K562 (cell line): ENCODE measurements around the gene DNMT1. TPM values are rescaled to one million over a fixed set of nuclear protein-coding genes. Genes with fewer than 3 reads are reported as not detected.

Source experiments
- ATAC-seq: fragments of 200-7000 bp; cut with Tn5 transposase; 3 replicates; pipeline ENCODE4 v1.9.1; 2020; ENCODE audit warnings: moderate library complexity
- BruUV-seq: library from RNA; stranded (reverse); fragments of 400-500 nt; replicated peaks from 2 replicates; lab custom pipeline; 2021; lab: Mats Ljungman, UMichigan
- CTCF ChIA-PET: fragments of 300-600 bp; formaldehyde crosslinking; extraction: SDS; loops from one replicate; lab custom pipeline; 2021; ENCODE audit warnings: low intra/inter-chr PET ratio; lab: Yijun Ruan, JAX
- POLR2A ChIA-PET: fragments of 300-600, 350-650 bp; sonication (Branson Sonifier 250); formaldehyde crosslinking; extraction: SDS; loops from one replicate; lab custom pipeline; 2021; ENCODE audit warnings: antibody characterized with exemption, inconsistent platforms; lab: Yijun Ruan, JAX
- DNase-seq, 4 experiments: peaks; one replicate each; pipeline versions ENCODE4 v3.0.0 to v3.0.0-alpha.2; 2011 to 2018; ENCODE audit warnings: low spot score in 3 of 4, mixed read lengths in 3 of 4; ENCODE audit errors: extremely low read depth in 1 of 4
- FAIRE-seq: peaks from 2 replicates; lab custom pipeline; 2011; peaks lifted over from hg19 to GRCh38; lab: Jason Lieb, UNC
- H2AFZ ChIP-seq: 2 replicates; pipeline ENCODE4 v1.6.0; 2011; ENCODE audit warnings: low read depth, low read length, control low read depth, inconsistent platforms
- H3K27ac ChIP-seq: fragments of 200-600 bp; 3 replicates; pipeline ENCODE4 v1.8.0; 2011; ENCODE audit warnings: low read depth, mild to moderate bottlenecking, control low read depth, inconsistent platforms, low read length, moderate library complexity, mixed read lengths; ENCODE audit errors: extremely low read depth
- H3K27me3 ChIP-seq, 2 experiments: fragments of 300-600 bp in 1 of 2; 2 replicates in 1 of 2; 3 replicates in 1 of 2; pipeline versions ENCODE4 v1.6.0 to v1.8.0; 2011; ENCODE audit warnings: inconsistent platforms in 2 of 2, low read length in 2 of 2, mild to moderate bottlenecking in 1 of 2, mixed read lengths in 1 of 2, moderate library complexity in 1 of 2; ENCODE audit not compliant: control insufficient read depth in 2 of 2, insufficient read depth in 2 of 2
- H3K36me3 ChIP-seq: fragments of 300-600 bp; 3 replicates; pipeline ENCODE4 v1.8.0; 2011; ENCODE audit warnings: mild to moderate bottlenecking, low read length, inconsistent platforms; ENCODE audit not compliant: control insufficient read depth, insufficient read depth
- H3K4me1 ChIP-seq, 2 experiments: fragments of 200-600 bp in 1 of 2; replicated peaks in 1 of 2; 2 replicates in 1 of 2; 3 replicates in 1 of 2; pipeline versions ENCODE4 v1.5.1 to v1.8.0; 2011; ENCODE audit warnings: inconsistent platforms in 2 of 2, low read length in 2 of 2, mild to moderate bottlenecking in 1 of 2, mixed read lengths in 1 of 2, moderate library complexity in 1 of 2; ENCODE audit not compliant: control insufficient read depth in 2 of 2, insufficient read depth in 2 of 2
- H3K4me2 ChIP-seq: 2 replicates; pipeline ENCODE4 v1.6.1; 2011; ENCODE audit warnings: low read length, control low read depth, inconsistent platforms, mixed read lengths; ENCODE audit not compliant: insufficient read depth
- H3K4me3 ChIP-seq: fragments of 200-600 bp; sonication (generic), shearing (Covaris generic); 2 replicates; pipeline ENCODE4 v1.5.1; 2016; ENCODE audit warnings: control low read depth, inconsistent platforms
- H3K79me2 ChIP-seq: fragments of 200-600 bp; 3 replicates; pipeline ENCODE4 v1.8.0; 2011; ENCODE audit warnings: low read length, inconsistent platforms; ENCODE audit not compliant: control insufficient read depth, insufficient read depth
- H3K9ac ChIP-seq, 2 experiments: 2 replicates each; pipeline versions ENCODE4 v1.6.0 to v1.6.1; 2011; ENCODE audit warnings: low read depth in 2 of 2, low read length in 2 of 2, control low read depth in 1 of 2, inconsistent platforms in 1 of 2, mild to moderate bottlenecking in 1 of 2, mixed read lengths in 1 of 2; ENCODE audit not compliant: insufficient read depth in 1 of 2
- H3K9me1 ChIP-seq: one replicate; pipeline ENCODE4 v1.6.0; 2011; ENCODE audit warnings: inconsistent platforms, mild to moderate bottlenecking, low read length, moderate library complexity; ENCODE audit not compliant: control insufficient read depth, insufficient read depth
- H3K9me3 ChIP-seq: replicated peaks from 2 replicates; pipeline ENCODE4 v1.5.1; 2011; ENCODE audit warnings: low read depth, low read length, inconsistent platforms; ENCODE audit not compliant: control insufficient read depth, insufficient read depth
- H4K20me1 ChIP-seq: replicated peaks from 2 replicates; pipeline ENCODE4 v1.6.1; 2011; ENCODE audit warnings: low read length, inconsistent platforms, mixed read lengths; ENCODE audit not compliant: control insufficient read depth, insufficient read depth
- KDM1A ChIP-seq, 2 experiments: fragments of 450-650 bp; IDR thresholded peaks; 2 replicates each; pipeline ENCODE4 v1.6.1; 2016; ENCODE audit warnings: mild to moderate bottlenecking in 2 of 2
- ZKSCAN8 ChIP-seq: fragments of 200-800 bp; sonication (Bioruptor generic); IDR thresholded peaks from 2 replicates; pipeline ENCODE4 v1.6.1; 2016; ENCODE audit warnings: missing genetic modification characterization, missing compliant biosample characterization
- ZNF24 ChIP-seq: fragments of 450-650 bp; IDR thresholded peaks from 2 replicates; pipeline ENCODE4 v1.6.1; 2016
- ZNF780A ChIP-seq: fragments of 250-450 bp; sonication (Bioruptor Pico); IDR thresholded peaks from 2 replicates; pipeline ENCODE4 v1.5.0; 2021; ENCODE audit warnings: mild to moderate bottlenecking
- WGBS: fragments of 100-300 bp; shearing (Covaris generic); methylation state at CpG from one replicate; pipeline ENCODE4 v1.1.6; 2016; ENCODE audit warnings: low coverage, mixed read lengths; ENCODE audit not compliant: insufficient coverage; ENCODE audit errors: missing lambda C conversion rate; 5-methylcytosine and 5-hydroxymethylcytosine counted together
- in situ Hi-C: fragments of 300-500 bp; cut with MboI; formaldehyde crosslinking; loops from 4 replicates; pipeline ENCODE4 v1.15.0; 2018; ENCODE audit warnings: inconsistent platforms, mixed read lengths
- intact Hi-C: fragments of 100-400 bp; cut with micrococcal nuclease; formaldehyde crosslinking; loops from 2 replicates; pipeline ENCODE4 v1.14.2; 2022
- polyA plus RNA-seq, 8 experiments: library from polyadenylated mRNA; depleted of rRNA in 4 of 8; stranded (reverse) in 5 of 8; unstranded in 3 of 8; fragments of >200 nt; fragmentation: Nextera tagmentation in 2 of 8; fragmentation: Illumina TruSeq in 1 of 8; extraction: Ambion mirVana in 2 of 8; extraction: Trizol in 1 of 8; gene quantifications; 2 replicates each; pipeline versions ENCODE4 v1.2.1 to v1.2.3, GENCODE V29; 2011 to 2014; ENCODE audit warnings: inconsistent platforms in 1 of 8, missing spikeins in 1 of 8
- total RNA-seq, 7 experiments: library from RNA; depleted of rRNA in 6 of 7; stranded (reverse); fragments of >200 nt in 6 of 7; fragmentation: Illumina TruSeq in 2 of 7; extraction: Trizol in 2 of 7; gene quantifications; 2 replicates each; pipeline versions ENCODE4 v1.2.1 to v1.2.3, GENCODE V29; 2011 to 2021; ENCODE audit warnings: low replicate concordance in 1 of 7

DNMT1 gene
- total and polyA plus RNA-seq, 9 of the 15 experiments (the other 6 are each of a cell fraction or from before 2014, with no cell fraction given), result 80.1 to 271 (median 121) TPM

- Histone ChIP-seq H3K9ac (peak overlapping the region in 1 of 2 experiments; percentile 92; a peak in 2 of 4 replicates), H3K79me2 (peaks cover 3% of the 10 kb centered on the region; the same call in 1 of the 3 replicates), H3K9me1 (no peaks in the 10 kb centered on the region), H3K36me3 (no peaks in the 10 kb centered on the region; the same call in 2 of the 3 replicates), H3K27me3 (no peaks in the 10 kb centered on the region; a peak in 2 of 5 replicates), H4K20me1 (peaks cover 3% of the 10 kb centered on the region; the same call in 1 of the 2 replicates), H3K4me2 (peak overlapping the region; percentile 63; the same call in 1 of the 2 replicates), H3K4me1 (peaks cover 9 to 36% of the 10 kb centered on the region in 2 experiments; a peak in 4 of 5 replicates), H2AFZ (no peak overlapping the region), H3K9me3 (no peaks in the 10 kb centered on the region), H3K27ac (no peak overlapping the region)
- no peak for DNase-seq
- BruUV-seq, result no TSS peak
- POLR2A ChIA-PET, result no interaction called here
- FAIRE-seq, result no peak
- 64% methylated on average over 14 of the region's 18 CpGs for WGBS
- CTCF ChIA-PET, result no interaction called here
- in situ Hi-C loops, result no loop called here
- no peak for TF ChIP-seq ZNF780A (CRISPR knock-in tag)
- TF ChIP-seq ZKSCAN8 (CRISPR knock-in tag), result peak; percentile 99
- TF ChIP-seq KDM1A (IDR thresholded peaks at IDR 0.05), result peak in 1 of 2 experiments; percentile 33; a peak in 1 of 4 replicates
- peak; percentile 98 for TF ChIP-seq ZNF24
- TF ChIP-seq, all 486 proteins: peak for 3
- no peak overlapping the region for H3K4me3 ChIP-seq
- intact Hi-C loops, result loop anchor here (2.0 kb wide), 1 partner anchor 245 kb away; the partner anchor contains the start of gene RAVER1
- no peak for ATAC-seq
Measured at GRCh38 chr19:10087296-10088061, 107.3 kb downstream of the DNMT1 start.
